Globus pallidus (tissue), 1 donor: ENCODE results near the gene GPR149.
"Not testable (repeated sequence)": the region's sequence is repeated elsewhere in the genome, so short reads cannot be mapped to it uniquely, and the experiment has no call there.

ENCODE experiments used
- DNase-seq: peaks from one replicate; pipeline ENCODE4 v3.0.0-alpha.2; 2015; ENCODE audit warnings: low spot score

GPR149 gene

GRCh38 chr3:154430014-154430413, at the start of gene GPR149:
TSS of gene GPR149 (minus strand) at chr3:154430190. CDS start at chr3:154429615, 575 bp downstream.
- no peak for DNase-seq

- DNase-seq = no peak
These were observed 43.8 kb upstream of the GPR149 start for GRCh38 chr3:154473769-154474168.

GRCh38 chr3:154469585-154469984, 39.6 kb upstream of the GPR149 start:
- no peak for DNase-seq

- no peak for DNase-seq
These were observed 34.6 kb upstream of the GPR149 start for GRCh38 chr3:154464440-154465190.

- DNase-seq = no peak
These were observed 28.6 kb upstream of the GPR149 start for GRCh38 chr3:154458560-154458959.

- not testable (repeated sequence) for DNase-seq
These were observed 9.1 kb upstream of the GPR149 start for GRCh38 chr3:154439081-154439480.

GRCh38 chr3:154431043-154431442, 1.1 kb upstream of the GPR149 start:
- DNase-seq = no peak

GRCh38 chr3:154428286-154429206, 1.4 kb downstream of the GPR149 start:
- DNase-seq = no peak

- no peak for DNase-seq
These were observed 2.2 kb downstream of the GPR149 start for GRCh38 chr3:154427685-154428285.

GRCh38 chr3:154422694-154423093, 7.3 kb downstream of the GPR149 start:
- DNase-seq = no peak

- no peak for DNase-seq
These were observed 8.9 kb downstream of the GPR149 start for GRCh38 chr3:154421083-154421482.

- DNase-seq = no peak
These were observed 31.7 kb downstream of the GPR149 start for GRCh38 chr3:154398084-154398967.

- no peak for DNase-seq
These were observed 40.1 kb downstream of the GPR149 start for GRCh38 chr3:154389861-154390260.

GRCh38 chr3:154384479-154384878, 45.5 kb downstream of the GPR149 start:
- DNase-seq = peak; percentile 18

GRCh38 chr3:154378311-154378710, 51.7 kb downstream of the GPR149 start:
- no peak for DNase-seq

GRCh38 chr3:154367221-154367620, 62.8 kb downstream of the GPR149 start:
- DNase-seq = no peak

- no peak for DNase-seq
These were observed 65.1 kb downstream of the GPR149 start for GRCh38 chr3:154364849-154365248.

GRCh38 chr3:154361099-154361498, 68.9 kb downstream of the GPR149 start:
- no peak for DNase-seq

GRCh38 chr3:154356009-154356408, 74.0 kb downstream of the GPR149 start:
- no peak for DNase-seq

- DNase-seq = no peak
These were observed 80.8 kb downstream of the GPR149 start for GRCh38 chr3:154349223-154349622.

- no peak for DNase-seq
These were observed 84.4 kb downstream of the GPR149 start for GRCh38 chr3:154345422-154346122.
